ENCODE measurements around the gene CCDC74A.
"Not testable (repeated sequence)": the region's sequence is repeated elsewhere in the genome, so short reads cannot be mapped to it uniquely, and the experiment has no call there.

Gene CCDC74A

GRCh38 chr2:131503587-131503986, 24.1 kb upstream of the CCDC74A start:
- DNase-seq = not testable (repeated sequence)

- DNase-seq = not testable (repeated sequence)
Measured at GRCh38 chr2:131504082-131504750, 23.5 kb upstream of the CCDC74A start.

GRCh38 chr2:131509615-131510014, 18.1 kb upstream of the CCDC74A start:
- no peak for DNase-seq

GRCh38 chr2:131511291-131511968, 16.3 kb upstream of the CCDC74A start:
- DNase-seq = not testable (repeated sequence)

GRCh38 chr2:131511969-131512870, 15.5 kb upstream of the CCDC74A start:
- DNase-seq = not testable (repeated sequence)

GRCh38 chr2:131514408-131515166, 13.1 kb upstream of the CCDC74A start:
- DNase-seq = not testable (repeated sequence)

- DNase-seq = not testable (repeated sequence)
Measured at GRCh38 chr2:131515235-131515634, 12.5 kb upstream of the CCDC74A start.

- DNase-seq = no peak
Measured at GRCh38 chr2:131516011-131516410, 11.7 kb upstream of the CCDC74A start.

GRCh38 chr2:131516621-131517020, 11.1 kb upstream of the CCDC74A start:
- DNase-seq = not testable (repeated sequence)

- DNase-seq = no peak
Measured at GRCh38 chr2:131517106-131517831, 10.4 kb upstream of the CCDC74A start.

- DNase-seq = not testable (repeated sequence)
Measured at GRCh38 chr2:131517856-131518255, 9.8 kb upstream of the CCDC74A start.

GRCh38 chr2:131518531-131518930, 9.2 kb upstream of the CCDC74A start:
- DNase-seq = not testable (repeated sequence)

GRCh38 chr2:131519466-131519865, 8.2 kb upstream of the CCDC74A start:
- DNase-seq = no peak

GRCh38 chr2:131519871-131520470, 7.7 kb upstream of the CCDC74A start:
- not testable (repeated sequence) for DNase-seq

- DNase-seq = no peak
Measured at GRCh38 chr2:131520526-131520925, 7.2 kb upstream of the CCDC74A start.

GRCh38 chr2:131521524-131521923, 6.2 kb upstream of the CCDC74A start:
- not testable (repeated sequence) for DNase-seq

GRCh38 chr2:131521961-131522781, 5.5 kb upstream of the CCDC74A start:
- DNase-seq = no peak

GRCh38 chr2:131525256-131525655, 2.4 kb upstream of the CCDC74A start:
- not testable (repeated sequence) for DNase-seq

- not testable (repeated sequence) for DNase-seq
Measured at GRCh38 chr2:131528981-131529863, 1.5 kb downstream of the CCDC74A start.

All from NCI-H526 treated with DMSO at 0.1 percent for 48 hours (cell line).